ENCODE results near the gene FILIP1L. TPM values are rescaled to one million over a fixed set of nuclear protein-coding genes. Genes with fewer than 3 reads are reported as not detected.
A peak's percentile ranks its signal among the peaks of the same experiment; 100 is the strongest.
"Not testable (repeated sequence)": the region's sequence is repeated elsewhere in the genome, so short reads cannot be mapped to it uniquely, and the experiment has no call there.

Gene FILIP1L
- polyA plus RNA-seq, 1 donor (not counting 4 experiments of a cell fraction or from before 2014, with no cell fraction given) = 14.7 TPM

DNA sequence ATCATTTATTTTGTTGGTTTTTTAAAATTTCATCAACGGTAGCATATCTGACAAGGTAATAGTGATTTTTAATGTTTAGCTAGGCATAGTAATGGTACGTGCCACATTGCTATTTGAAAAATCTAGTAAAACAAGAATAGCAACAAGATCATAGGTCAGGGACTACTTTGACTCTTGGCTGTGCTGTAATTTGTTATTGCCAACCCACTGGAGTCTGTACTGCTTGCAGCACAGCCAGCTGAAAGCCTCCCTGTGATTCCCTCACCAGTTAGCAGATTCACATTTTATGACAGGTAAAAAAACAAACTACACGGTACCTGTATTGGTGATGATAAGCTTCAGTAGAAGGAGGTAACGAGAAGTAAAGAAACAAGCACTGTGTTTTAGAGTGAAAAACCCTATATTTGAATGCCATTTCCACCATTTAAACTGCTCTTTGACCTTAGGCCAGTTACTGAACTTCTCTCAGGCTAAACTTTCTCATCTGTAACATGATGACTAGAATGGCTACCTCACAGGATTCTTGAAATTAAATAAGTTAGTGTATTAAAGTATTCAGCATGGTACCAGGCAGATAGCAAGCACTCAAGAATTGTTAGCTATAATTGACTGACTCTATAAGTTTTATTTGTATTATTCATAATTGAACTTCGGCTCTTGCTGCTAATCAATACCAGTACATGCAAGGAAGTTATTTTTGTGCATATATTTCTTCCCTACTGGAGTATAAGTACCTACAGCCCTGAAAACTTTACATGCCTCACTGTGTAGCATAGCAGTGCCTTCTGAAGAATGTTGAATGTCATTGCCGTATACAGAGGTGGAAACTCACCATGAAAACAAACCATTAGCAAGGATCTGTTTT is 16.1 kb downstream of the FILIP1L start:
- Histone ChIP-seq H3K9me1 (ENCODE audit: control insufficient read depth, extremely low read depth, insufficient read depth, low read length) (no peaks in the 10 kb centered on the region), H3K36me3 (ENCODE audit: control insufficient read depth in 2 of 2, extremely low read depth in 1 of 2, insufficient read depth in 2 of 2, low read length in 2 of 2) (no peaks in the 10 kb centered on the region), H3K9ac (ENCODE audit: control insufficient read depth, extremely low read depth, insufficient read depth, low read length) (no peak overlapping the region), H3K79me2 (ENCODE audit: control insufficient read depth, insufficient read depth, low read length) (no peaks in the 10 kb centered on the region), H3K4me3 (ENCODE audit: control insufficient read depth in 2 of 3, extremely low read depth in 1 of 3, insufficient read depth in 2 of 3, low read depth in 1 of 3, low read length in 3 of 3) (no peak overlapping the region), H3K4me1 (ENCODE audit: control insufficient read depth, extremely low read depth, insufficient read depth, low read length) (no peaks in the 10 kb centered on the region), H3K4me2 (ENCODE audit: control insufficient read depth, extremely low read depth, insufficient read depth, low read depth, low read length) (no peak overlapping the region), H2AFZ (ENCODE audit: control insufficient read depth, low read length) (peak overlapping the region; percentile 7), H3K27me3 (ENCODE audit: control insufficient read depth, extremely low read depth, insufficient read depth, low read length) (no peaks in the 10 kb centered on the region), H3K27ac (ENCODE audit: control insufficient read depth, insufficient read depth, low read length) (no peak overlapping the region), H4K20me1 (ENCODE audit: control insufficient read depth, extremely low read depth, insufficient read depth, low read length) (no peaks in the 10 kb centered on the region), H3K9me3 (ENCODE audit: control insufficient read depth, low read depth, low read length) (no peaks in the 10 kb centered on the region)
- no peak for TF ChIP-seq EZH2 (IDR thresholded peaks at IDR 0.05; ENCODE audit: low read length)
- TF ChIP-seq, protein P1, sequence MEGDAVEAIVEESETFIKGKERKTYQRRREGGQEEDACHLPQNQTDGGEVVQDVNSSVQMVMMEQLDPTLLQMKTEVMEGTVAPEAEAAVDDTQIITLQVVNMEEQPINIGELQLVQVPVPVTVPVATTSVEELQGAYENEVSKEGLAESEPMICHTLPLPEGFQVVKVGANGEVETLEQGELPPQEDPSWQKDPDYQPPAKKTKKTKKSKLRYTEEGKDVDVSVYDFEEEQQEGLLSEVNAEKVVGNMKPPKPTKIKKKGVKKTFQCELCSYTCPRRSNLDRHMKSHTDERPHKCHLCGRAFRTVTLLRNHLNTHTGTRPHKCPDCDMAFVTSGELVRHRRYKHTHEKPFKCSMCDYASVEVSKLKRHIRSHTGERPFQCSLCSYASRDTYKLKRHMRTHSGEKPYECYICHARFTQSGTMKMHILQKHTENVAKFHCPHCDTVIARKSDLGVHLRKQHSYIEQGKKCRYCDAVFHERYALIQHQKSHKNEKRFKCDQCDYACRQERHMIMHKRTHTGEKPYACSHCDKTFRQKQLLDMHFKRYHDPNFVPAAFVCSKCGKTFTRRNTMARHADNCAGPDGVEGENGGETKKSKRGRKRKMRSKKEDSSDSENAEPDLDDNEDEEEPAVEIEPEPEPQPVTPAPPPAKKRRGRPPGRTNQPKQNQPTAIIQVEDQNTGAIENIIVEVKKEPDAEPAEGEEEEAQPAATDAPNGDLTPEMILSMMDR (optimal IDR thresholded peaks at IDR 0.05 in 1 of 3, IDR thresholded peaks at IDR 0.05 in 1 of 3, conservative IDR thresholded peaks at IDR 0.05 in 1 of 3; ENCODE audit: extremely low read depth in 1 of 3, insufficient read depth in 2 of 3, low read length in 3 of 3) = no peak
- FAIRE-seq (no peak), DNase-seq (ENCODE audit: low read depth, low spot score) (no peak)
- dilution Hi-C loops (cut with MboI; ENCODE audit: extremely low pct_ligation_motif_present, low sequenced_read_pairs) = no loop called here

DNA sequence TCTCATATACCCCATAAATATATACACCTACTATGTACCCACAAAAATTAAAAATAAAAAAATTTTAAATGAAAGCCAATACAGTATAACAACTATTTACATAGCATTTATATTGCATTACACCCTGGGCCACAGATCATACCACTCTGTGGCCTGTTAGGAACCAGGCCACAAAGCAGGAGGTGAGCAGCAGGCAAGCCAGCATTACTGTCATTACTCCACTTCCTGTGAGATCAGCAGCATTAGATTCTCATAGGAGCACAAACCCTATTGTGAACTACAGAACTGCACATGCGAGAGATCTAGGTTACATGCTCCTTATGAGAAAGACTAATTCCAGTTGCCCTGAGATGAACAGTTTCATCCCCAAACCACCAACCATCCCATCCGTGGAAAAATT is 17.4 kb downstream of the FILIP1L start:
- H3K79me2 ChIP-seq (ENCODE audit: control insufficient read depth, insufficient read depth, low read length) = no peaks in the 10 kb centered on the region
- H2AFZ ChIP-seq (ENCODE audit: control insufficient read depth, low read length) = no peak overlapping the region
- H4K20me1 ChIP-seq (ENCODE audit: control insufficient read depth, extremely low read depth, insufficient read depth, low read length) = no peaks in the 10 kb centered on the region
- no peak overlapping the region for H3K27ac ChIP-seq (ENCODE audit: control insufficient read depth, insufficient read depth, low read length)
- FAIRE-seq = no peak
- no peaks in the 10 kb centered on the region for H3K27me3 ChIP-seq (ENCODE audit: control insufficient read depth, extremely low read depth, insufficient read depth, low read length)
- no peak for DNase-seq (ENCODE audit: low read depth, low spot score)
- H3K36me3 ChIP-seq (ENCODE audit: control insufficient read depth in 2 of 2, extremely low read depth in 1 of 2, insufficient read depth in 2 of 2, low read length in 2 of 2) = no peaks in the 10 kb centered on the region
- H3K4me1 ChIP-seq (ENCODE audit: control insufficient read depth, extremely low read depth, insufficient read depth, low read length) = no peaks in the 10 kb centered on the region
- H3K9ac ChIP-seq (ENCODE audit: control insufficient read depth, extremely low read depth, insufficient read depth, low read length) = no peak overlapping the region
- no peaks in the 10 kb centered on the region for H3K9me3 ChIP-seq (ENCODE audit: control insufficient read depth, low read depth, low read length)
- no peaks in the 10 kb centered on the region for H3K9me1 ChIP-seq (ENCODE audit: control insufficient read depth, extremely low read depth, insufficient read depth, low read length)
- dilution Hi-C loops (cut with MboI; ENCODE audit: extremely low pct_ligation_motif_present, low sequenced_read_pairs) = no loop called here
- TF ChIP-seq, protein P1 (optimal IDR thresholded peaks at IDR 0.05 in 1 of 3, IDR thresholded peaks at IDR 0.05 in 1 of 3, conservative IDR thresholded peaks at IDR 0.05 in 1 of 3; ENCODE audit: extremely low read depth in 1 of 3, insufficient read depth in 2 of 3, low read length in 3 of 3) = no peak
- no peak overlapping the region for H3K4me3 ChIP-seq (ENCODE audit: control insufficient read depth in 2 of 3, extremely low read depth in 1 of 3, insufficient read depth in 2 of 3, low read depth in 1 of 3, low read length in 3 of 3)
- H3K4me2 ChIP-seq (ENCODE audit: control insufficient read depth, extremely low read depth, insufficient read depth, low read depth, low read length) = no peak overlapping the region

- dilution Hi-C loops (cut with MboI; ENCODE audit: extremely low pct_ligation_motif_present, low sequenced_read_pairs); FAIRE-seq: not testable (repeated sequence)
Observed at GRCh38 chr3:100096286-100096685, 18.0 kb downstream of the FILIP1L start.

More at GRCh38 chr3:100096286-100096685, 18.0 kb downstream of the FILIP1L start:
- not testable (repeated sequence) for H3K9ac ChIP-seq (ENCODE audit: control insufficient read depth, extremely low read depth, insufficient read depth, low read length); DNase-seq (ENCODE audit: low read depth, low spot score); H3K27me3 ChIP-seq (ENCODE audit: control insufficient read depth, extremely low read depth, insufficient read depth, low read length); H3K4me2 ChIP-seq (ENCODE audit: control insufficient read depth, extremely low read depth, insufficient read depth, low read depth, low read length); H3K27ac ChIP-seq (ENCODE audit: control insufficient read depth, insufficient read depth, low read length); H3K4me1 ChIP-seq (ENCODE audit: control insufficient read depth, extremely low read depth, insufficient read depth, low read length); H3K9me3 ChIP-seq (ENCODE audit: control insufficient read depth, low read depth, low read length); H3K36me3 ChIP-seq (ENCODE audit: control insufficient read depth in 2 of 2, extremely low read depth in 1 of 2, insufficient read depth in 2 of 2, low read length in 2 of 2); H3K4me3 ChIP-seq (ENCODE audit: control insufficient read depth in 2 of 3, extremely low read depth in 1 of 3, insufficient read depth in 2 of 3, low read depth in 1 of 3, low read length in 3 of 3); H2AFZ ChIP-seq (ENCODE audit: control insufficient read depth, low read length); H3K79me2 ChIP-seq (ENCODE audit: control insufficient read depth, insufficient read depth, low read length); H3K9me1 ChIP-seq (ENCODE audit: control insufficient read depth, extremely low read depth, insufficient read depth, low read length); H4K20me1 ChIP-seq (ENCODE audit: control insufficient read depth, extremely low read depth, insufficient read depth, low read length)

All from keratinocyte (primary cell).